PFSK-1 (cell line): Measurements from ENCODE around the gene USP33.

ENCODE experiments used
- FOXP2 ChIP-seq: optimal IDR thresholded peaks from 2 replicates; pipeline ENCODE3; 2011; ENCODE audit warnings: borderline replicate concordance, control low read depth, inconsistent platforms; ENCODE audit not compliant: insufficient read depth; ENCODE audit errors: extremely low read length, extremely low read depth
- POLR2AphosphoS5 ChIP-seq: IDR thresholded peaks from 2 replicates; pipeline ENCODE4 v1.6.1; 2012; ENCODE audit warnings: low read depth, mild to moderate bottlenecking, control low read depth, low read length, moderate library complexity
- SIN3A ChIP-seq: IDR thresholded peaks from 2 replicates; pipeline ENCODE4 v1.6.1; 2012; ENCODE audit warnings: mild to moderate bottlenecking, low read length, moderate library complexity, borderline replicate concordance; ENCODE audit not compliant: insufficient read depth
- TAF1 ChIP-seq: IDR thresholded peaks from 2 replicates; pipeline ENCODE4 v1.6.1; 2012; ENCODE audit warnings: low read length, control low read depth, borderline replicate concordance; ENCODE audit not compliant: insufficient read depth
- TF ChIP-seq, protein P1 (sequence below), 2 experiments: IDR thresholded peaks; 2 replicates each; pipeline versions ENCODE4 v1.6.1 to v1.8.0; 2011 to 2012; ENCODE audit warnings: low read depth in 2 of 2, low read length in 2 of 2, control low read depth in 1 of 2, inconsistent platforms in 1 of 2, mild to moderate bottlenecking in 1 of 2, moderate library complexity in 1 of 2; ENCODE audit not compliant: insufficient read depth in 1 of 2

The USP33 gene

DNA sequence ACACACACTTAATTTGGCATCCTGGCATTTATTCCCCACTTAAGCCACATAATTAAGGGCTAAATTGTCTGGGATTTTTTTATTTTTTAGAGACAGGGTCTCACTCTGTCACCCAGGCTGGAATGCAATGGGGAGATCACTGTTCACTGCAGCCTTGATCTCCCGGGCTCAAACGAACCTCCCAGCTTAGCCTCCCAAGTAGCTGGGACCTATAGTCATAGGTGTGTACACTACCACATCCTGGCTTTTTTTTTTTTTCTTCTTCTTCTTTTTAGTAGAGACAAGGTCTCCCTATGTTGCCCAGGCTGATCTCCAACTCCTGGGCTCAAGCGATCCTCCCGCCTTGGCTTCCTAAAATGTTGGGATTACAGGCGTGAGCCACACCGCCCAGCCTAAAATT, 101.4 kb downstream of the USP33 start:
- TF ChIP-seq TAF1 = no peak
- no peak for TF ChIP-seq FOXP2
- TF ChIP-seq POLR2AphosphoS5 = no peak
- no peak for TF ChIP-seq SIN3A
- TF ChIP-seq, protein P1, sequence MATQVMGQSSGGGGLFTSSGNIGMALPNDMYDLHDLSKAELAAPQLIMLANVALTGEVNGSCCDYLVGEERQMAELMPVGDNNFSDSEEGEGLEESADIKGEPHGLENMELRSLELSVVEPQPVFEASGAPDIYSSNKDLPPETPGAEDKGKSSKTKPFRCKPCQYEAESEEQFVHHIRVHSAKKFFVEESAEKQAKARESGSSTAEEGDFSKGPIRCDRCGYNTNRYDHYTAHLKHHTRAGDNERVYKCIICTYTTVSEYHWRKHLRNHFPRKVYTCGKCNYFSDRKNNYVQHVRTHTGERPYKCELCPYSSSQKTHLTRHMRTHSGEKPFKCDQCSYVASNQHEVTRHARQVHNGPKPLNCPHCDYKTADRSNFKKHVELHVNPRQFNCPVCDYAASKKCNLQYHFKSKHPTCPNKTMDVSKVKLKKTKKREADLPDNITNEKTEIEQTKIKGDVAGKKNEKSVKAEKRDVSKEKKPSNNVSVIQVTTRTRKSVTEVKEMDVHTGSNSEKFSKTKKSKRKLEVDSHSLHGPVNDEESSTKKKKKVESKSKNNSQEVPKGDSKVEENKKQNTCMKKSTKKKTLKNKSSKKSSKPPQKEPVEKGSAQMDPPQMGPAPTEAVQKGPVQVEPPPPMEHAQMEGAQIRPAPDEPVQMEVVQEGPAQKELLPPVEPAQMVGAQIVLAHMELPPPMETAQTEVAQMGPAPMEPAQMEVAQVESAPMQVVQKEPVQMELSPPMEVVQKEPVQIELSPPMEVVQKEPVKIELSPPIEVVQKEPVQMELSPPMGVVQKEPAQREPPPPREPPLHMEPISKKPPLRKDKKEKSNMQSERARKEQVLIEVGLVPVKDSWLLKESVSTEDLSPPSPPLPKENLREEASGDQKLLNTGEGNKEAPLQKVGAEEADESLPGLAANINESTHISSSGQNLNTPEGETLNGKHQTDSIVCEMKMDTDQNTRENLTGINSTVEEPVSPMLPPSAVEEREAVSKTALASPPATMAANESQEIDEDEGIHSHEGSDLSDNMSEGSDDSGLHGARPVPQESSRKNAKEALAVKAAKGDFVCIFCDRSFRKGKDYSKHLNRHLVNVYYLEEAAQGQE (IDR thresholded peaks at IDR 0.05; ENCODE audit: insufficient read depth in 1 of 2, low read depth in 2 of 2, low read length in 2 of 2) = no peak

DNA sequence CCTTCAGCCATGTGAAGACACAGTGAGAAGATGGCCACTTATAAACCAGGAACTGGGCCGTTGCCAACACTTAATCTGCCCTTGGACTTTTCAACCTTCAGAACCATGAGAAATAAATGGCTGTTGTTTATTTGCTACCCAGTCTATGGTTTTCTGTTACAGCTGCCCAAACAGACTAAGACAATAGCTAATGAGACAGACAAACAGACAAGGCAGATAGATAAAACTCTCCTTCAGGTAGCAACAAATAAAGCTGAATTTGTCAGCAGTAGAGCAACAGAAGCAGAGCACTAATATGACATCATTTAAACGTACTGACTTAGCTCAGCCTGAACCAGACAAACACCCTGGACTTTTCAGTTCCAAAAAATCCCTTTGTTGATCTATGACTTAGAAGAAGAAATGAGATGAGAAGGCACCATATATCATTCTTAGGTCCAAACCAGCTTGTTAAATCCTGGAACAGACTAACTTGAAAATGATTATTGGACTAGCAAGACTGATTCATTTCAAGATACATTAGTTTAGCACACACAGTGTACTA, 104.1 kb downstream of the USP33 start:
- TF ChIP-seq FOXP2 (no peak), SIN3A (no peak), TAF1 (no peak), POLR2AphosphoS5 (no peak)
- TF ChIP-seq, protein P1 (IDR thresholded peaks at IDR 0.05; ENCODE audit: insufficient read depth in 1 of 2, low read depth in 2 of 2, low read length in 2 of 2) = no peak

DNA sequence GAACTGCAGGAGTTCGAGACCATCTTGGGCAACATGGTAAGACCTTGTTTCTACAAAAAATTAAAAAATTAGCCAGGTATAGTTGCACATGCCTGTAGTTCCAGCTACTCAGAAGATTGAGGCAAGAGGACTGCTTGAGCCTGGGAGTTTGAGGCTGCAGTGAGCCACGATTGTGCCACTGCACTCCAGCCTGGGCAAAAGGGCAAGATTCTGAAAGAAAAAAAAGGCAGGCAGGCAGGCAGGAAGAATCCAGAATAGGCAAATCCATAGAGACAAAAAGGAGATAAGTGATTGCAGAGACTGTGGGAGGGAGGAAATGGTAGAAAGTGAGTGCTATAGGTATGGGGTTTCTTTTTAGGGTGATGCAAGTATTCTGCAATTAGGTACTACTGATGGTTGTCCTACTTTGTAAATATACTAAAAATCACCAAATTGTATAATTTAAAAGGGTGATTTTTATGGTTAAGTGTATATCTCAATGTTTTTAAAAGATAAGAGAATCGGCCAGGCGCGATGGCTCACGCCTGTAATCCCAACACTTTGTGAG, 106.6 kb downstream of the USP33 start:
- no peak for TF ChIP-seq POLR2AphosphoS5
- no peak for TF ChIP-seq TAF1
- no peak for TF ChIP-seq SIN3A
- TF ChIP-seq, protein P1 (IDR thresholded peaks at IDR 0.05; ENCODE audit: insufficient read depth in 1 of 2, low read depth in 2 of 2, low read length in 2 of 2) = no peak
- no peak for TF ChIP-seq FOXP2

DNA sequence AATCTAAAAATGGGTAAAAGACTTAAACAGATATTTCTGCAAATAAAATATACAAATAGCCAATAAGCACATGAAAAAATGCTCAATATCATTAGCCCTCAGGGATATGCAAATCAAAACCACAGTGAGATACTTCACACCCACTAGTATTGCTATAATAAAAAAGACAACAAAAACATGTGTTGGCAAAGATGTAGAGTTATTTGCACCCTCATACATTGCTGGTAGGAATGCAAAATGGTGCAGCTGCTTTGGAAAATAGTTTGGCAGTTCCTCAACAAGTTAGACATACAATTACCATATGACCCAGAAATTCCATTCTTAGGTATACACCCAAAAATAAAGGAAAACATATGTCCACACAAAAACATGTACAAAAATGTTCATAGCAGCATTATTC, 107.4 kb downstream of the USP33 start:
- TF ChIP-seq, protein P1 (IDR thresholded peaks at IDR 0.05; ENCODE audit: insufficient read depth in 1 of 2, low read depth in 2 of 2, low read length in 2 of 2) = no peak
- no peak for TF ChIP-seq FOXP2
- no peak for TF ChIP-seq SIN3A
- no peak for TF ChIP-seq TAF1
- TF ChIP-seq POLR2AphosphoS5 = no peak
